NK-92 treated with Interleukin-12 subunit alpha and Interleukin-12 subunit beta, amount 100 ng/mL, for 24 hours (cell line): ENCODE data around the gene CD24.
"Not testable (repeated sequence)": the region's sequence is repeated elsewhere in the genome, so short reads cannot be mapped to it uniquely, and the experiment has no call there.

ENCODE experiments used
- DNase-seq: peaks from one replicate; lab custom pipeline; 2025; lab: John Stamatoyannopoulos, UW

Gene CD24, protein sequence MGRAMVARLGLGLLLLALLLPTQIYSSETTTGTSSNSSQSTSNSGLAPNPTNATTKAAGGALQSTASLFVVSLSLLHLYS

DNA sequence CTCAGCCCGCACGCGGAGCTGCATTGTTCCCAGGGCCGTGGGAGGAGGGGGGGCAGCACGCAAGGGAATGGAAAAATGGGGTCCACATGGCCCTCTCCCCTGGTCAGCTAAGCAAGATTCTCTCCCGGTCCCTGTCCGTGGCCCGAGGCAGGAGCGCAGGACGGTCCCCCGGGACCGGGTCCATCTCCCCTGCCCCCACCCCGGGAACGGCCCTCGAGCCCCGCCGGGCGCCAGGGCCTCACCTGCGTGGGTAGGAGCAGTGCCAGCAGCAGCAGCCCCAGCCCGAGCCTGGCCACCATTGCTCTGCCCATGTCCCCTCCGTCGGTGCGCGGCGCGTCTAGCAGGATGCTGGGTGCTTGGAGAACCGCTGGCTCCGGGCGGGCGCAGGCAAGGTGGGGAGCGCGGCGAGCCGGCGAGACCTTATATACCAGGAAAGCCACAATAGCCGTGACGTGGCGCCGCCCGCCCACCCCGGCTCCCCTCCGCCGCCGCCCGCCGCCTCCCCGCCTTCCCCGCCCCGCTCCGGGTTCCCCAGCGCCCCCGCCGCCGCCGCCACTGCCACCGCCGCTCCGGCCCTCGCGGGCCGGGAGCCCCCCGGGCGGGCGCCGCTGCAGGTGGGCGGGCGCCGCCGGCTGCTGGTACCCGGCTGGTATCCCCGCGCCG is at the start of gene CD24:
TSS of gene CD24 (minus strand) at position 394 of the 663 bp plus-strand sequence. CDS start at position 311, 83 bp downstream.
- no peak for DNase-seq

DNA sequence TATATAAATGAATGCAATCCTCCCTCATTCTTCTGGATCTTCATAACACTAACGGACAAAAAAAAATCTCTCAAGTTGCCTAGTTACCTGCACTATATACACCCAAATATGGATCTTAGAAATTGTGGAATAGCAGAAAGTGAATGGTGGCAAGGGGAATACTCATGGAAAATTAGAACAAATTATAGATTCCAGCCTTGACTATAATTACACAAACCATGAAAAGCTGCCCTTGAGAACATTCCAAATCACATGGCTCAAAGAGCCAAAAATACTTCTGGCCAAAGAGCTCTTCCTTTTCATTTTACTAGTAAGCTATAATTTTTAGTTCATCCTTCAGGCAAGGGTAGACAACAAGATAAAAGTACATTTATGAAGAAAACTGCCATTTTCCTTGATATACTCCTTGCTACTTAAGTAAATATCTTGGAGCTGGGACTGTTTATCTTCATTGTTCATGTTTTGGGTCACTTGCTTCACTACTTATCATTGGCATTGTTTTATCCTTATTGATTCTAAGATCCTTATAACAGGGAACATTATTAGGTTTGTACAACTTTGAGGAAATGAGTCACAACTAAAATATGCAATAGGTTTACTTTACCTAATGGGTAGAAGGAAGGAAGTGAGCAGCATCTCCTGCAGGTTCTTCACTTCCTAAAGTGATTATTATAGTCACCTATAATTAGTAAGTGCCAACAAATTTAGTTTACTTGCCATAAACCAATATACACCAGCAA is 47.1 kb upstream of the CD24 start:
- no peak for DNase-seq

DNA sequence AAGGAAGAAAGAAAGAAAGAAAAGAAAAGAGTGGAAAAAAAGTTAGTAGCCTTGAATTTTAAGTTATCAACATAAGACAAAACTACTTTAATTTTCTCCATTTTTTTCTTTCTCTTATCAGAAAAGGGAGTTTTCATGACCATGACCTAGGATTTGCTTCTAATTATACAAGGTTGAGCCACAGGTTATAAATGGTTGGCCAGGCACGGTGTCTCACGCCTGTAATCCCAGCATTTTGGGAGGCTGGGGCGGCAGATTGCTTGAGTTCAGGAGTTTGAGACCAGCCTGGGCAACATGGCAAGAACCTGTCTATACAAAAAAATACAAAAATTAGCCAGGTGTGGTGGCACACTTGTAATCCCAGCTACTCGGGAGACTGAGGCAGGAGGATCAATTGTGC is 45.7 kb upstream of the CD24 start:
- DNase-seq: no peak

DNA sequence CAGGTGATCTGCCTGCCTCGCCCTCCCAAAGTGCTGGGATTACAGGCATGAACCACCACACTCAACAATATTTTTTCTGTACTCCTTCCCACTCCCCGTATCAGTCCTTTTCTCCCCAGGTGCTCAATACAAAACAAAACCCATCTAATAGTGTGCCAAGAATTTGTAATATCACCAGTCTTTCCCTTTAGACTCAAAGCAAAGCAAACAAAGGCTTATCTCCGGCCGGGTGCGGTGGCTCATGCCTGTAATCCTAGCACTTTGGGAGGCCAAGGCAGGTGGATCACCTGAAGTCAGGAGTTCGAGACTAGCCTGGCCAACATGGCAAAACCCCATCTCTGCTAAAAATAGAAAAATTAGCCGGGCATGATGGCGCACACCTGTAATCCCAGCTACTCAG is 45.1 kb upstream of the CD24 start:
- DNase-seq: not testable (repeated sequence)

DNA sequence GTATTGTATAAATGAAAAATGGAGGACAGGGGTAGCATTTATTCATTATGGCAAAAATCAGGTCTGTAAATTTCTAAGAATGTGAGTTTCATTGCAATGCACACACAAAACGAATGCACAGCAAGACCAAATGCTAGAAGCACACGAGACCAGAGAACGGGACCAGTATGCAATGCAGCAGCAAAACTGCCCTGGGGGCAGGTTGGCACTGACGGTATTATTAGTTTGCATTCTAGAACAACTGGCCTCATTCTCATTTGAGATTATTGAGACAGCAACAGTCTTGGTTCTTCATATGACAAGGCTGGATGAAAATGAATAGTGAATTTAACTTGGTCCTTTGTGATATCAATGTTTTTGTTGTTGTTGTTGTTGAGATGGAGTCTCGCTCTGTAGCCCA is 44.5 kb upstream of the CD24 start:
- no peak for DNase-seq

DNA sequence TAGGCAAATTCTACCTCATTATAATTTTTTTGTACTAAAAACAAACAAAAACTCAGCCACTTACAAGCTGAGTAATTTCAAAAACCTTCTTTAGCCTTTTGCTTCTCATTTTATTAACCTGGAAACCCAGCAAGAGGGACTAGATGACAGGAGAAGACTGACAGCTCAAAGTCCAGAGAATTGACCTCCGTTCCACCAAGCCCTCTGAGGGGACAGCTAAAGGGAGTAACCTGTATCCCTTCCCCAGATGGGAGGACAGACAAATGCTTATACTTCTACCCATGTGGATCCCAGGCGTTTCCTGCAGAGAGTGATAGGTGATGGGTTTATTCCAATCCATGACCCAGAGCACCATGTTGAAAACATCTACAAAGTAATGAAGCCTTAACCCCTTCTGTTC is 35.0 kb upstream of the CD24 start:
- no peak for DNase-seq

DNA sequence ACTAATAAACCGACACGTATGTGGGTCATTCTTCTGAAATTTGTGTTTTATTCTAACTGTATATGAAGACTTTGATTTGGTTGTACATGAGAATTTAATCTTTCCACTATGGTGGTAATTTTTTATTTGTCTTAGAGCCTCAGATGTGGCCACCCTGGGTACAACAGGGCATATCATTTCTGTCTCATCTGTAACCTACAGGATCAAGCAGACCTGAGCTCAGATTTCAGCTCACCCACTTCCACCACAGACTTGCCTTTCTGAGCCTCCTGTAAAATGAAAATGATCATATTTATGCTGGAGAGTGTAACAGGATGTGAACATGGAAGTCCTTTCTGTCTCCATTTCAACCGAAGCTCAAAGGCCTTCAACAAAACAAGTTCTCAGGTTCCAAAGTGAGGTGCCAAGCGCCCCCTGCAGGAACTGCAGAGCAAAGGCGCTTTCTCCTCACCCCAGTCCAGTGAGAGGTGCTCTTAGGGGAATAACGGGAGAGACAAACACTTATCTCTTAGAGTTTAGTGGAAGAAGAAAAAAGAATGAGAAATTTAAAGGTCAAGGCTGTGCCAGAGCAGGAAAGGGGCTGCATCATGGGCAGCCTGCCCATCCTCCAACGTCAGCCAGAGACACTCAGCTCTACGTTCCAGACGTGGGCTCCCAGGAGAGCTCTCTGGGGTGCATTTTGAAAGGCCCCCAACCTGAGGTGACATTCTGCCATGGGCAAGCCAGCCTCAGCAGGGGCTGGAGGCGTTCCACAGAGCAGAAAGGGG is 23.0 kb upstream of the CD24 start:
- peak; percentile 17 for DNase-seq

DNA sequence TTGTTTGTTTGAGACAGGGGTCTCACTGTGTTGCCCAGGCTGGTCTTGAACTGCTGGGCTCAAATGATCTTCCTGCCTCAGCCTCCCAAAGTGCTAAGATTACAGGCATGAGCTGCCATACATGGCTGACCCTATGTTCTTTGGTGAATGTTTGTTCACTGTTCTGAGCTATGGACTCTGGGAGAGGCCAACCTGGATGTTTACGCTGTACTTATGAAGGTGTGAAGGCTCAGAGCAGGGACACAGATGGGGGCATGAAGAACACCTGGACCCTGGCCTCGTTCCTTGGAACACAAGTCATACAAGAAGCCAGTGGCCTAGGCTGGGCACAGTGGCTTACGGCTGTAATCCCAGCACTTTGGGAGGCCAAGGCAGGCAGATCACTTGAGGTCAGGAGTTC is 21.1 kb upstream of the CD24 start:
- no peak for DNase-seq

DNA sequence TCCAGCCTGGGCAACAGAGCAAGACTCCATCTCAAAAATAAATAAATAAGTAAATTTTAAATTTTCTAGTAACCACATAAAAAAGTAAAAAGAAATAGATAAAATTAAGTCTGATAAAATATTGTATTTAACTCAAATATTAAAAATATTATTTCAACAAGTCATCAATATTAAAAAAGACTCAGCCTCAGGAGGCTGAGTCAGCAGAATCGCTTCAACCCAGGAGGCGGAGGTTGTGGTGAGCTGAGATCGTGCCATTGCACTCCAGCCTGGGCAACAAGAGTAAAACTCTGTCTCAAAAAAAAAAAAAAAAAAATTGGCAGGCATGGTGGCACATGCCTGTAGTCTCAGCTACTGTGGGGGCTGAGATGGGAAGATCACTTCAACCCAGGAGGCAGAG is 15.2 kb upstream of the CD24 start:
- DNase-seq: not testable (repeated sequence)

DNA sequence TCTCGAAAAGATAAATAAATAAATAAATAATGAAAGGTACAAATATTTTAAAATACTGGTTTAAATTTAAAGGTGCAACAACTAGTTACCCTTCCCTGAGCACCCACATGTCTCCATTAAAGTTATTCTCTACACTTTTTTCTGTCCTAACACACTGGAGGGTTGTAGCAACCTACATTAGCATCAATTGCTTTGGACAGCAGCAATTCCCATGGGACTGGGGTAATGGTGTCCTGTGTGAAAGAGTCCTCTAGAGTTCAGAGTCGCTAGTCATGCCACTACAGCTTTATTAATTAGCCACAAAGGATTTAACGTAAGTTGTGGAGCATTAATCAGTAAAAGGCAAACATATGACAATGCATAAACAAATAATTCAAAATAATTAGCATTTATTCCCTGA is 14.1 kb upstream of the CD24 start:
- DNase-seq: no peak

DNA sequence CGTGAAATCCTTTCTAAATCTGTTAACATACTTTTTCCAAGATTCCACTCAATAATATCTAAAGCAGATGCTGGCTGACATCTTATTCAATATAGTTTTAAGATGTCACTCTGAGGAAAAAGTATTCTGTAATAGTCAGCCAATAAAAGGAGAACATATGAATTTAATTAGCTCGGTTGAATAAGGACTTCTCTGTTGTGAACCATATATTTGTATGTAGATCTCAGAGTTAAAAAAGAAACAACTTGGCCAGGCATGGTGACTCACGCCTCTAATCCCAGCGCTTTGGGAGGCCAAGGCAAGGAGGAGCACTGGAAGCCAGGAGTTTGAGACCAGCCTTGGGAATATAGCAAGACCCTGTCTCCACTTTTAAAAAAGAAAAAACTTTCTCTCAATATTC is 7.4 kb upstream of the CD24 start:
- no peak for DNase-seq

DNA sequence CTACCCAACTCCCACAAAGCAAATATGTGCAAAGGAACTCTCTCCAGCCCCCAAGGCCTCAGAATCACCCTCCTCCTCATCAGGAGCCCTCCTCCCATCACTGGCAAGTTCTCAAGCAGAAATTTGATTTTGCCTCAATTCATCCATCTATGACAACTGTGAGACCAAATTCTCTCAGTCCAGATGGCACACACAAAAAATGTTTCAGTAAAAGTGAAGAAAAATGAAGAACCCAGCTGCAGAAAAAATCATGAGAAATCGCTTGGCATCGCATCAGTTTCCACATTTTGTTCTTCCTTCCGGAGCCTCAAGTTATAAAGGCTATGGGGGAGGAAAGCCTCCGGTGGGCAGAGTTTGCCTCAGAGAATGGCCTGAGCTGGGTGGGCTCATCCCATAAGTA is 6.4 kb upstream of the CD24 start:
- no peak for DNase-seq

DNA sequence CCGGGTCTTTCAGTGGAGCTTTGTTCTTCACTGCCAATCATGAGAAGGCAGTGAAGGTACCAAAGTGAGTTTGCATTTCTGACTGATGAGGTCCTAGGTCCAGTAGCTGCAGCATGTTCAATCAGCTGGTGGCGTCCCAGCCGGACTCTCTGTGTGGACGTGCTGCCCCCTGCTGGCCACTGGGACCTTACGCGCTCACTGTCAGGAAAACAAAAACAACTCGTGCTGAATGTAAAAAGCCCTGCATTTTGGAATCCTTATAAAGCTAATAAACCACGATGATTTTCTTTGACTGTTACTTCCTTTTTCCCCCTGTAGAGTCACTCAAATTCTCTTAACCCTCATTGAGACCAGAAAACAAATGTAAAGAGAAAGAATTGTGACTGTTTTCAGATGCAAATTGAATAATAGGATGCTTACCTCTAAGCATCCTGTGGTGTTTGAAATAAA is 4.9 kb upstream of the CD24 start:
- DNase-seq: peak; percentile 55

DNA sequence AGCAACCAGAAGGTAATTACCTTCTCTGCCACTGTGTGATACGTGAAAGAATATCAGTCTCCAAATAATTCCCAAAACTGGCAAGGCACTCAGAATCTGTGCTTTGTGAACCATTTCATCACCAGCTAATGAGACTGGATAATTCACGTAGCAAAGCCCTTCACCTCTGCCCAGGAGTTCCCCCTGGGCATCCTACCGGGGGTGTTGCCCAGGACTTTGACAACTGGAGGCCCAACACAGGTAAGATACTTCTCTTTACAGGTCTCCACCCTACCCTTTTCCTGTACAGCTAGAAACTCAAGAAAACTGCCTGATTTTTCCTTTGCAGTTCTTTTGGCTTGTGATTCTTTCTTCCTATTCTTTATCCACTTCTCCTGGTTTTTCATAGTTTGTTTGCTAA is 2.7 kb upstream of the CD24 start:
- no peak for DNase-seq

DNA sequence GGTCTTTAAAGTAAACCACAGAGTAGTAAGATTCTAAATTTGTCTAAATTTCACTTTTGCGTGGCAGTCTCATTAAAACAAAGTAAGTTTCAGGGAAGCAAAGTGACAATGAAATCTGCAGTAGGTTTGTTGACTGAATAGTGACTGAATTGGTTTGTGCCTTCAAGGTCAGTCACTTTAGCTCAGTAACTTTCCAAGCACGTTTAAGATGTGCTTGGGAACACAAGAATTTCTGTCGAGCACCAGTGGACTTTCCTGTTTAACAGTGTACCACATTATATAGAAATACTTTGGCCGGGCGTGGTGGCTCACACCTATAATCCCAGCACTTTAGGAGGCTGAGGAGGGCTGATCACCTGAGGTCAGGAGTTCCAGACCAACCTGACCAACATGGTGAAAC is 1.7 kb upstream of the CD24 start:
- DNase-seq: no peak

DNA sequence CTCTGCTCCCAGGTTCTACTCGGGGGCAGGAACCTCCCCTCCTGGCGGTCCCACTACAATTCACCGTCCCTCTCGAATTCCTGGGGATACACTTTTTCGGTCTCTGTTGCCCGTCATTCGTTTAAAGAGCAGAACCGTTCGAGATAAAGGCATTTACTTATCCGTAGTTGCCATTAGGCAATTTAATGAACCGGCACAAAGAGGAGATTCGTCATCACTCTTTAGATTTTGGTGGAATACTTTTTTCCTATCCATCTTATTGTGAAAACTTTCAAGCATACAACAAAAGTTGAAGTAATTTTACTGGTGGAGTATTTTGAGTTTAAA is 1.2 kb upstream of the CD24 start:
- no peak for DNase-seq

DNA sequence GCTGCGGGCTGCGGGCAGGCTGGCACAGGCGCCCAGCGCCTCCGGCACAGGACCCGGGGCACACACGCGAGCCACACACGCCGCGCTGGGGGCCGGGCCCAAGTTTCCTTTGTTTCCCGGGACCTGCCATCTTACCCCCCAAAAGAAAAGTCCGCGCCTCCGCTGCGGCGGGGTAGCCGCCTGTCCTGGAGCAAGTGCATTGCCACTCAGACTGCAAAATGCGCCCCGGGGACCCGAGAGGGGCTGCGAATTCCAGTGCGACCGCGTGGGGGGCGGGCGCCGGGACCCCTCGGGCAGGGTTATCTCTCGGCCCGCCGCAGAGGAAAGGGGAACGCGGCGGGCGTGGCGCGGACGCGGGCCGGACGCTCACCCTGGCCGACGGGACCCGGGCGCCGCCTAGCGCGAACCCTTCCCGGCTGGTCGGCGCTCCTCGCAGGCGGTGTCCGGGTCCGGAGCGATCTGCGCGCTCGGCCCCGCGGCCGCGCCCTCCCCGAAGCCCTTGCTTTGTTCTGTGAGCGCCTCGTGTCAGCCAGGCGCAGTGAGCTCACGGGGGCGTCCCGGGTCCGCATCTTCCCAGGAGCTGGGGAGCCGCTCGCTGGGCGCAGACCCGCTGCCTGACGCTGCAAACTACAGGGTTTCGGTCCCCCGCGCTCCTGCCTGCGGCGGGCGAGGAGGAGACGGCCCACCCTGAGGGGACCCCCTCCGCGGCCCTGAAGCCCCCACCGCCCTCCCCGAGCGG is 639 bp upstream of the CD24 start:
- DNase-seq: no peak

DNA sequence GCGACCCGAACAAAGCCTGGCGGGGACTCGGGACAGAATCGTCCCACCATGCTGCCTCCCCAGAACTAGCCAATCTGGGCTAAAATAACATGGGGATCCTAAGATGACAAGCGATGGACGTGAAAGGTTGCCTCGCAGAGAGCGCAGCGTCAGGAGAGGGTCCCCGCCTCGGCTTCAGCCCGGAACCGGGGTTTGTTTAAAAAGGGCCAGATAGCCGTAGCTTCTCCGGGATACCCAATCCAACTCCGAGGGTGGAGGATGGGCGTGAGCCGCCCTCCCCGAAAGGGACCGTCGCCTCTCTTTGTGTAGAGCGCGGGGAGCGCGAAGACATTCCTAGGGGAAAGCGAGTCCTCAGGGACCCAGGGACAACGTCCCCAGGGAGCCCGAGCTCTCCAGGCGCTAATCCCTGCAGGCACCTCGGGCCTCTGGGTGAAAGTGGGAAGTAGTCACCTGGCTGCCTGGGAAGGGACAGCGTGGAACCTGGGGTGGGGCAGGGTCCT is 643 bp downstream of the CD24 start:
- no peak for DNase-seq

DNA sequence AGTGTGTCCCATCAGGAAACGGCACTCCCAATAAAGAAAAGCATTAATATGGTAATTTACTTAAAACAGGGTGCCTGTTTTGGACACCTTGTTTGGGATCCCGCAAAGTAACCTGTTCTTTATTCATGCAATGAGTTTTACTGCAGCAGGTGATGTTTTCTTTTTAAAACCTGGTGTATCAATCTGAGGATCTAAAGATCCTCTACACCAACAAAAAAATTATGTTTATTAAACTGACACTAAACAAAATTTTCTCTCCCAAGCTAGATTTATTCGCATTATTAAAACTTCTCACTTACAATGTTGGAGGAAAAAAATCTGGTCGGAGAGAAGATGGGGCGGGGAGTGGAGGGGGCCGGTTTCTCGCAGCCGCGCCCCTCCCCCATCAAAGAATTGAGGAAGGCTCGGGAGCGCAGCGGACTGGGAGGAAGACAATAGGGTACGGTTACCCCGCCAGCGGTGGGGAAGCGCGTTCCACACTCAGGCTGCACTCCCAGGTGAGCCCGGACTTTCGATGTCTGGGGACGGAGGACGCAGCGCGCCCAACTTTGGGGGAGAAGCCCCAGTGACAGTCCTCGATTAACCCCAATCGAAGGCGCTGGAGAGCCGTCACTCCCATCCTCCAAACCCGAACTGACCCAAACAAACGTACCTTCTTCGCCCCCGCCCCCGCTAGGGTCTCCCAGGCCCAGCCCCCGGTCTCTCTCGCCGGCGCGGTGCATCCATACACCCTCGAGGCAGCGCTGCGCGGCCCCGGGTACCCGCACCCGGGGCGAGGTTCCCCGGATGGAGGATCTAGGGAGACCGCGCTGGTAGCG is 1.3 kb downstream of the CD24 start:
- DNase-seq: no peak

DNA sequence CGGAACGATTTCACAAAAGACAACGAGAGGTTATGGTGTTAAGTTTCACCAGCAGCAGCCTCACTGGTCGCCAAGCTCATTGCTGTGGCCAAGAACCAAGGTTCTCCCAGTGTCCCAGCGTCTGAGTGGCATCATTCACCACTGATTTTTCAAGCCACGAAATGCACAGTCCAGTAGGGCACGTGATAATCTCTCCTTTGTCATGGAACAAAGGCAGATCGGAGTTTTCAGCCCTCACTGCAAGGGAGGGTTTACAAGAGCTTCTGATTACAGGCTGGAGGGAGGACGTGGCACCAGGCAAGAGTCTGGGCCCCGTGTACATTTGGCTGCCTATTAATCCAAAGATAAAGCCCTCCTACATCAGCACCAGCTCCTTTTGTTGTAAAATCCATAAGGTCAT is 2.0 kb downstream of the CD24 start:
- no peak for DNase-seq

DNA sequence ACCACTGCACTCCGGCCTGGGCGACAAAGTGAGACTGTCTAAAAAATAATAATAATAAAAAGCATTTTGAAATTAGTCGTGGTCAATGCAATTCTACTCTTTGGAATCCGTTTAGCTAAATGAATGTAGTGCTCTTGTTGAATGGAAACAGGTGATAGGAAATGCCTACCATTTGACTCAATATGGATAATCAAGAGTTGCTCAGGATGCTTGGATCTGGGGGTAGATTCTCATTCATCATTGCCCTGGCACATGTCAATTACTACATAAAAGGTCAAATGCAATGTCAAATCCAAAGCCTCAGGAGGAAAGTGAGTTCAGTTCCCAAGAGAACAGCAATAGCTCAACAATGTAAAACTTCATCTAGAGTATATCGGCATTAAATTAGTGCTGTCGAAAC is 3.8 kb downstream of the CD24 start:
- not testable (repeated sequence) for DNase-seq
